GM10248 (cell line): ENCODE measurements around the gene AKAP6.
A peak's percentile ranks its signal among the peaks of the same experiment; 100 is the strongest.

Experiments
- CTCF ChIA-PET: fragments of 300-600 bp; sonication (Branson Sonifier 250); formaldehyde crosslinking; extraction: SDS; loops from one replicate; lab custom pipeline; 2021; ENCODE audit warnings: antibody characterized with exemption; lab: Yijun Ruan, JAX
- POLR2A ChIA-PET: fragments of 350-650 bp; sonication (Branson Sonifier 250); formaldehyde crosslinking; extraction: SDS; loops from one replicate; lab custom pipeline; 2020; ENCODE audit warnings: antibody characterized with exemption; lab: Yijun Ruan, JAX
- DNase-seq: peaks from one replicate; pipeline ENCODE4 v3.0.0; 2012; ENCODE audit errors: extremely low spot score
- CTCF ChIP-seq: IDR thresholded peaks from 2 replicates; pipeline ENCODE4 v1.5.1; 2012; ENCODE audit warnings: mild to moderate bottlenecking, low read depth; ENCODE audit errors: extremely low read depth, missing control alignments, control extremely low read depth

AKAP6 gene

GRCh38 chr14:32706721-32707519, 377.8 kb downstream of the AKAP6 start:
- POLR2A ChIA-PET = no interaction called here
- CTCF ChIA-PET = interaction anchor here (1.2 to 1.6 kb wide), 3 partner anchors 10 to 1615 kb away, joined by 3 to 5 read pairs (median 3); no protein-coding TSS in a partner anchor
- TF ChIP-seq CTCF = no peak
- no peak for DNase-seq

- no peak for TF ChIP-seq CTCF
- ChIA-PET POLR2A (no interaction called here), CTCF (interaction anchor here (2.1 kb wide), 1 partner anchor 14 kb away, joined by 8 read pairs; no protein-coding TSS in a partner anchor)
- no peak for DNase-seq
Measured at GRCh38 chr14:32707742-32708500, 378.8 kb downstream of the AKAP6 start.

- CTCF ChIA-PET = interaction anchor here (1.5 to 2.1 kb wide), 2 partner anchors 13 to 1084 kb away, joined by 6 to 8 read pairs; no protein-coding TSS in a partner anchor
- no peak for DNase-seq
- no peak for TF ChIP-seq CTCF
- POLR2A ChIA-PET = no interaction called here
Measured at GRCh38 chr14:32709027-32709426, 379.9 kb downstream of the AKAP6 start.

- POLR2A ChIA-PET = no interaction called here
- no peak for TF ChIP-seq CTCF
- no peak for DNase-seq
- CTCF ChIA-PET = interaction anchor here (1.5 to 2.1 kb wide), 2 partner anchors 11 to 1083 kb away, joined by 6 to 8 read pairs; no protein-coding TSS in a partner anchor
Measured at GRCh38 chr14:32710231-32710671, 381.2 kb downstream of the AKAP6 start.

- DNase-seq = peak; percentile 24
- TF ChIP-seq CTCF = peak; percentile 38
- ChIA-PET CTCF (interaction anchor here (0.7 to 1.4 kb wide), 9 partner anchors 9 to 1082 kb away, joined by 3 to 10 read pairs (median 3); no protein-coding TSS in a partner anchor), POLR2A (no interaction called here)
Measured at GRCh38 chr14:32710731-32711680, 381.9 kb downstream of the AKAP6 start.
